ENCODE measurements around the gene RAPGEF2. TPM values are rescaled to one million over a fixed set of nuclear protein-coding genes. Genes with fewer than 3 reads are reported as not detected.

Gene RAPGEF2
- total and polyA plus RNA-seq, 10 of the 15 experiments (the other 5 are each of a cell fraction or from before 2014, with no cell fraction given): 0.31 to 24.0 (median 2.9) TPM

GRCh38 chr4:159269116-159269515 lies 166.2 kb downstream of the RAPGEF2 start:
- ATAC-seq (no peak), DNase-seq (ENCODE audit: low read depth, low spot score) (no peak), FAIRE-seq (no peak)
- Histone ChIP-seq H4K20me1 (ENCODE audit: control insufficient read depth, insufficient read depth) (no peaks in the 10 kb centered on the region), H3K9ac (ENCODE audit: control insufficient read depth, insufficient read depth, low read length) (no peak overlapping the region), H3K4me2 (ENCODE audit: control insufficient read depth, insufficient read depth) (no peak overlapping the region), H3K27ac (ENCODE audit: control insufficient read depth, insufficient read depth) (no peak overlapping the region), H2AFZ (ENCODE audit: control insufficient read depth, low read depth, low read length) (no peak overlapping the region), H3K9me3 (replicated peaks; ENCODE audit: control insufficient read depth, insufficient read depth, low read length) (no peaks in the 10 kb centered on the region; the same call in 2 of the 3 replicates), H3K36me3 (ENCODE audit: control insufficient read depth in 2 of 2, insufficient read depth in 2 of 2, low read length in 1 of 2) (no peaks in the 10 kb centered on the region), H3K4me1 (ENCODE audit: control insufficient read depth, insufficient read depth, low read length) (no peaks in the 10 kb centered on the region), H3K27me3 (replicated peaks in 1 of 2; ENCODE audit: control insufficient read depth in 2 of 2, insufficient read depth in 2 of 2, low read length in 1 of 2) (no peaks in the 10 kb centered on the region), H3K79me2 (ENCODE audit: control insufficient read depth, insufficient read depth, low read length) (no peaks in the 10 kb centered on the region), H3K4me3 (no peak overlapping the region)
- ChIA-PET CTCF (no interaction called here), RAD21 (ENCODE audit: unreplicated experiment) (interaction anchor here (1.4 kb wide), 1 partner anchor 16 kb away, joined by 3 read pairs; no protein-coding TSS in a partner anchor), SMC1A (ENCODE audit: uncharacterized antibody, unreplicated experiment) (no interaction called here), POLR2A (no interaction called here)
- intact Hi-C loops (cut with micrococcal nuclease; ENCODE audit: unreplicated experiment): no loop called here
- WGBS (ENCODE audit: insufficient coverage, insufficient replicate concordance, low lambda C conversion rate, missing lambda C conversion rate): 99% methylated on average over 10 of the region's 10 CpGs
- in situ Hi-C loops (cut with MboI): no loop called here
- TF ChIP-seq STAT1 (conservative IDR thresholded peaks at IDR 0.05) (no peak), IKZF2 (IDR thresholded peaks at IDR 0.05) (no peak), EZH2 (IDR thresholded peaks at IDR 0.05; ENCODE audit: borderline replicate concordance, control insufficient read depth, low read depth, low read length) (no peak), ZBTB11 (CRISPR knock-in tag; IDR thresholded peaks at IDR 0.05) (no peak), MLLT1 (IDR thresholded peaks at IDR 0.05) (no peak), SIN3A (IDR thresholded peaks at IDR 0.05; ENCODE audit: low read depth, low read length) (no peak), PAX5 (IDR thresholded peaks at IDR 0.05; ENCODE audit: borderline replicate concordance, low read depth, low read length) (no peak), NFYB (IDR thresholded peaks at IDR 0.05; ENCODE audit: insufficient read depth, low read depth, low read length) (no peak)
- TF ChIP-seq, protein P1, sequence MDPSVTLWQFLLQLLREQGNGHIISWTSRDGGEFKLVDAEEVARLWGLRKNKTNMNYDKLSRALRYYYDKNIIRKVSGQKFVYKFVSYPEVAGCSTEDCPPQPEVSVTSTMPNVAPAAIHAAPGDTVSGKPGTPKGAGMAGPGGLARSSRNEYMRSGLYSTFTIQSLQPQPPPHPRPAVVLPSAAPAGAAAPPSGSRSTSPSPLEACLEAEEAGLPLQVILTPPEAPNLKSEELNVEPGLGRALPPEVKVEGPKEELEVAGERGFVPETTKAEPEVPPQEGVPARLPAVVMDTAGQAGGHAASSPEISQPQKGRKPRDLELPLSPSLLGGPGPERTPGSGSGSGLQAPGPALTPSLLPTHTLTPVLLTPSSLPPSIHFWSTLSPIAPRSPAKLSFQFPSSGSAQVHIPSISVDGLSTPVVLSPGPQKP (IDR thresholded peaks at IDR 0.05; ENCODE audit: low read depth, low read length): no peak
- BruUV-seq (replicated peaks): no TSS peak
